OCI-LY3 (cell line): ENCODE data around the gene BUD13.

Experiments
- CTCF ChIP-seq: fragments of 200-600, 300-600 bp; sonication (generic); IDR thresholded peaks from 2 replicates; pipeline ENCODE4 v1.5.1; 2014; ENCODE audit warnings: antibody characterized with exemption, low read length, low read depth
- EZH2phosphoT487 ChIP-seq: fragments of 200-600 bp; shearing (Covaris generic); IDR thresholded peaks from 2 replicates; pipeline ENCODE4 v1.6.1; 2018; ENCODE audit warnings: antibody characterized with exemption, mixed run types, low read depth

DNA sequence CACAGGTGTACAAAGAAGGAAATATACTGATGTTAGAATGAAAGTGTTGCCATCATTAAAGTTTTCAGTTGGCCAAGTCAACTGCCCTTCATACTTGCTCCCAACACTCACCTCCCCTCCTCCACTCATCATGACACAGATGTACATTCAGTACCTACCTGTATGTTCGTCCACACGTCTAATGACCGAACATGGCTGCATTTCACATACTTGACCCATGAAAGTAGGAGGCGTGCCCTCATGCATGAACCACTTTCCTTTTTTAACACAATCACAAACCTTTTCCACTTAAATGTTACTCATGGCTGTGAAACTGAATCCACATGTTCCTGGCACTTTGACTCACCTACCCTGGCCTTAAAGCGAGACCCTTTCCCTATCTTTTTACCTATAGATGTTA lies 3.2 kb upstream of the BUD13 start:
- no peak for TF ChIP-seq CTCF
- no peak for TF ChIP-seq EZH2phosphoT487
